Stimulated activated CD4-positive, alpha-beta T cell treated with anti-CD3 and anti-CD28 coated beads, Interleukin-2, amount 100 ng/mL, for 4 hours (primary cell): ENCODE measurements around the gene YPEL1.
A peak's percentile ranks its signal among the peaks of the same experiment; 100 is the strongest.

Source experiments
- DNase-seq: peaks from one replicate; pipeline ENCODE4 v3.0.0-alpha.2; 2020; ENCODE audit warnings: low read depth

Gene YPEL1

GRCh38 chr22:21657020-21657359, 78.6 kb downstream of the YPEL1 start:
- DNase-seq: no peak

GRCh38 chr22:21652547-21653545, 82.7 kb downstream of the YPEL1 start:
- no peak for DNase-seq

- DNase-seq: peak; percentile 68
Observed at GRCh38 chr22:21652010-21652546, 83.5 kb downstream of the YPEL1 start.

- no peak for DNase-seq
Observed at GRCh38 chr22:21651521-21652009, 84.0 kb downstream of the YPEL1 start.

GRCh38 chr22:21650823-21651520, 84.6 kb downstream of the YPEL1 start:
- DNase-seq: no peak

- DNase-seq: no peak
Observed at GRCh38 chr22:21650280-21650679, 85.3 kb downstream of the YPEL1 start.
